Psoas muscle (tissue), 8 donors: Measurements from ENCODE around the gene MAPT. TPM values are rescaled to one million over a fixed set of nuclear protein-coding genes. Genes with fewer than 3 reads are reported as not detected.

Source experiments
- ATAC-seq, 4 donors: fragments of 200-7000 bp; cut with Tn5 transposase; one replicate each; pipeline ENCODE4 v1.9.1; 2020; ENCODE audit warnings: moderate library complexity in 3 of 4, mild to moderate bottlenecking in 2 of 4
- DNase-seq, 2 donors: peaks; one replicate each; pipeline ENCODE4 v3.0.0-alpha.2; 2020
- H3K27ac ChIP-seq: fragments of 200-600 bp; one replicate; pipeline ENCODE4 v1.8.0; 2022
- H3K27me3 ChIP-seq, 3 donors: fragments of 200-600 bp in 1 of 3; one replicate each; pipeline versions ENCODE4 v1.6.1 to v1.8.0; 2013 to 2022; ENCODE audit warnings: low read length in 2 of 3, mild to moderate bottlenecking in 2 of 3, moderate library complexity in 1 of 3; ENCODE audit not compliant: insufficient read depth in 3 of 3
- H3K36me3 ChIP-seq, 2 donors: fragments of 200-600 bp in 1 of 2; one replicate each; pipeline versions ENCODE4 v1.6.1 to v1.8.0; 2013 to 2022; ENCODE audit warnings: low read depth in 1 of 2, mild to moderate bottlenecking in 1 of 2, moderate library complexity in 1 of 2; ENCODE audit not compliant: insufficient read depth in 1 of 2
- H3K4me1 ChIP-seq: fragments of 200-600 bp; one replicate; pipeline ENCODE4 v1.8.0; 2022
- H3K4me3 ChIP-seq: fragments of 200-600 bp; one replicate; pipeline ENCODE4 v1.8.0; 2022; ENCODE audit warnings: mild to moderate bottlenecking
- H3K9me3 ChIP-seq: fragments of 200-600 bp; one replicate; pipeline ENCODE4 v1.8.0; 2022
- CTCF ChIP-seq: fragments of 200-600 bp; IDR thresholded peaks from one replicate; pipeline ENCODE4 v1.8.0; 2022; ENCODE audit warnings: antibody characterized with exemption
- WGBS, 3 donors: extraction: QIAGEN DNeasy Blood & Tissue Kit; methylation state at CpG; one replicate each; pipeline versions ENCODE4 v1.1.6 to v1.1.7; 2013; 5-methylcytosine and 5-hydroxymethylcytosine counted together
- intact Hi-C, 2 donors: fragments of 100-400 bp; cut with DNase I; formaldehyde crosslinking; loops; one replicate each; pipeline versions ENCODE4 v1.11.0 to v1.14.2; 2022
- polyA plus RNA-seq, 3 donors: library from polyadenylated mRNA; stranded (reverse); fragments of 200-250 nt; gene quantifications; one replicate each; pipeline ENCODE4 v1.2.3, GENCODE V29; 2013
- total RNA-seq, 4 donors: library from RNA; stranded (reverse); fragmentation: NEBNext Ultra II Directional in 2 of 4; extraction: Animal tissue kit (Norgen Biotek cat#: 25700) in 2 of 4; gene quantifications; one replicate each; pipeline versions ENCODE4 v1.2.1 to v1.2.4, GENCODE V29; 2021 to 2023
- donor health status: healthy with polysubstance abuse.
- donor health status: DM: no; HTN: no; CAD: no; lungs with moderate emphysema.
- donor health status: Bipolar disorder and iron deficiency.
- donor health status: healthy.
- donor health status: DM: yes; HTN: yes; CAD: no.
- donor health status: DM: no; HTN: no; CAD: no.
- donor health status: DM: no; HTN: no; CAD: no.
- donor health status: DM: yes; HTN: yes; CAD: no.

The MAPT gene
- total and polyA plus RNA-seq, 7 donors, result 16.0 to 253 (median 104) TPM

GRCh38 chr17:45851022-45851421 is 43.3 kb upstream of the MAPT start:
- peaks cover 5% of the 10 kb centered on the region for H3K4me1 ChIP-seq

GRCh38 chr17:45851464-45851863 is 42.9 kb upstream of the MAPT start:
- TF ChIP-seq CTCF, result no peak
- Histone ChIP-seq H3K4me1 (peaks cover 5% of the 10 kb centered on the region), H3K9me3 (no peaks in the 10 kb centered on the region), H3K4me3 (no peak overlapping the region), H3K27ac (no peak overlapping the region), H3K36me3 (no peaks in the 10 kb centered on the region), H3K27me3 (peaks cover 0 to 6% (median 0%) of the 10 kb centered on the region in 3 donors)
- 54 to 66% (median 59%) methylated on average over 7 to 8 of the region's 8 CpGs for WGBS, 3 donors
- DNase-seq (no peak), ATAC-seq (no peak)
- intact Hi-C loops, result loop anchor here (5.0 kb wide), 1 partner anchor 209 kb away; no protein-coding TSS in a partner anchor

More at GRCh38 chr17:45851022-45851421, 43.3 kb upstream of the MAPT start:
- Histone ChIP-seq H3K9me3 (no peaks in the 10 kb centered on the region), H3K27me3 (peaks cover 0 to 6% (median 0%) of the 10 kb centered on the region in 3 donors), H3K36me3 (no peaks in the 10 kb centered on the region), H3K4me3 (no peak overlapping the region), H3K27ac (no peak overlapping the region)
- WGBS, 3 donors, result 83 to 91% (median 84%) methylated on average over 6 of the region's 6 CpGs
- no peak for TF ChIP-seq CTCF
- ATAC-seq (no peak), DNase-seq (no peak)
- intact Hi-C loops, result loop anchor here (5.0 kb wide), 1 partner anchor 209 kb away; no protein-coding TSS in a partner anchor

- H3K36me3 ChIP-seq, result no peaks in the 10 kb centered on the region
- no peak for TF ChIP-seq CTCF
- ATAC-seq (no peak), DNase-seq (no peak)
- no peaks in the 10 kb centered on the region for H3K9me3 ChIP-seq
- intact Hi-C loops, result loop anchor here (5.0 kb wide), 1 partner anchor 210 kb away; no protein-coding TSS in a partner anchor
- H3K4me3 ChIP-seq, result no peak overlapping the region
- H3K27ac ChIP-seq, result no peak overlapping the region
- 63 to 85% (median 71%) methylated on average over 1 of the region's 1 CpG for WGBS, 3 donors
- peaks cover 5% of the 10 kb centered on the region for H3K4me1 ChIP-seq
- peaks cover 0 to 6% (median 0%) of the 10 kb centered on the region in 3 donors for H3K27me3 ChIP-seq
Observed at GRCh38 chr17:45851873-45852272, 42.5 kb upstream of the MAPT start.

GRCh38 chr17:45852535-45853297 is 41.6 kb upstream of the MAPT start:
- H3K9me3 ChIP-seq, result no peaks in the 10 kb centered on the region
- intact Hi-C loops, result loop anchor here (5.0 kb wide), 1 partner anchor 210 kb away; no protein-coding TSS in a partner anchor
- DNase-seq (peak in 1 of 2 donors; percentile 37), ATAC-seq (peak in 1 of 4 donors; percentile 35)
- peak; percentile 86 for TF ChIP-seq CTCF
- peaks cover 5% of the 10 kb centered on the region for H3K4me1 ChIP-seq
- no peaks in the 10 kb centered on the region for H3K36me3 ChIP-seq
- H3K27me3 ChIP-seq, result peaks cover 0 to 6% (median 0%) of the 10 kb centered on the region in 3 donors
- WGBS, 3 donors, result 20 to 24% (median 23%) methylated on average over 12 of the region's 12 CpGs
- H3K27ac ChIP-seq, result no peak overlapping the region
- no peak overlapping the region for H3K4me3 ChIP-seq
